ENCODE measurements around the gene ZC3H12C. TPM values are rescaled to one million over a fixed set of nuclear protein-coding genes. Genes with fewer than 3 reads are reported as not detected.

ZC3H12C gene
- total RNA-seq, 1 donor from 2014 or later: 14.8 TPM

DNA sequence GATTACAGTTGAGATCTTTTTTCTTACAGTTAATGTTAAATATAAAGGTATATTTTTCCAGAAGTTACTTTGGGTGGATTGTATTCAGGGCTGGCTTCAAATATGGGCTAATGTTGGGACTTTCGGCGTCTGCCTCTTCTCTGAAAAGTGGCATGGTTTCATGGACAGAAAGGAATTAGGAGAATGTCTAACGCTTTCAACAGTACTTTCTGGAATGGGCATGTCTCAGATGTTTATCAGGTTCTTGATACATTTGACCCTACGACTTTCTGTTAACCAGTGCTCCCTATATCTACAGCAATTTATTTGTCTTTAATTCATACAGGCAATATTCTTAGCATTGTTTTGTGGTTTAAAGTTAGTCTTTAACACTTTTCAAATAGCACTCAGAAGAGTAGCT is 33.7 kb downstream of the ZC3H12C start:
- H3K27ac ChIP-seq: no peak overlapping the region
- no peaks in the 10 kb centered on the region for H3K27me3 ChIP-seq
- intact Hi-C loops (cut with DNase I): no loop called here
- H3K4me1 ChIP-seq: no peaks in the 10 kb centered on the region
- no peaks in the 10 kb centered on the region for H3K9me3 ChIP-seq
- DNase-seq (no peak), ATAC-seq (peak; percentile 22)
- TF ChIP-seq, protein P1, sequence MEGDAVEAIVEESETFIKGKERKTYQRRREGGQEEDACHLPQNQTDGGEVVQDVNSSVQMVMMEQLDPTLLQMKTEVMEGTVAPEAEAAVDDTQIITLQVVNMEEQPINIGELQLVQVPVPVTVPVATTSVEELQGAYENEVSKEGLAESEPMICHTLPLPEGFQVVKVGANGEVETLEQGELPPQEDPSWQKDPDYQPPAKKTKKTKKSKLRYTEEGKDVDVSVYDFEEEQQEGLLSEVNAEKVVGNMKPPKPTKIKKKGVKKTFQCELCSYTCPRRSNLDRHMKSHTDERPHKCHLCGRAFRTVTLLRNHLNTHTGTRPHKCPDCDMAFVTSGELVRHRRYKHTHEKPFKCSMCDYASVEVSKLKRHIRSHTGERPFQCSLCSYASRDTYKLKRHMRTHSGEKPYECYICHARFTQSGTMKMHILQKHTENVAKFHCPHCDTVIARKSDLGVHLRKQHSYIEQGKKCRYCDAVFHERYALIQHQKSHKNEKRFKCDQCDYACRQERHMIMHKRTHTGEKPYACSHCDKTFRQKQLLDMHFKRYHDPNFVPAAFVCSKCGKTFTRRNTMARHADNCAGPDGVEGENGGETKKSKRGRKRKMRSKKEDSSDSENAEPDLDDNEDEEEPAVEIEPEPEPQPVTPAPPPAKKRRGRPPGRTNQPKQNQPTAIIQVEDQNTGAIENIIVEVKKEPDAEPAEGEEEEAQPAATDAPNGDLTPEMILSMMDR (IDR thresholded peaks at IDR 0.05): no peak
- no peaks in the 10 kb centered on the region for H3K36me3 ChIP-seq
- no peak overlapping the region for H3K4me3 ChIP-seq

DNA sequence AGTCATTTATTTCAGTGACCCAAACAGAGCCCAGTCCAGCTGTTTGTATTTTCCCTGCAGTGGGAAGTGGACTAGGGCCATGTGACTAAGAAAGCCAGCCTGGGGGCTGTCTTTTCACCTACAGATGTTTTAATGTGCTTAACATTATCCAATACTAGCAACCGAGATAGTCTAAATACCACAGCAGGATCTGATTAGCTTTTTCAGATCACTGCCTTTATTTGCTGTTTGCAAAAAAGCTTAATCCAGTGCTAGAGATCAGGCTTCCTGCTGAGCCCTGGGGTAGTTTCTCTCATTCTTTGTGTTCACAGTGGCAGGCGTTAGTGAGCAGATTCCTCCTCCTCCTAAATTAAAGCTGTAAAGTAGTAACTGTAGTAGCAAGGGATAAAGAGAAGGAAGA is 35.0 kb downstream of the ZC3H12C start:
- H3K4me3 ChIP-seq: no peak overlapping the region
- no peaks in the 10 kb centered on the region for H3K9me3 ChIP-seq
- no peaks in the 10 kb centered on the region for H3K27me3 ChIP-seq
- intact Hi-C loops (cut with DNase I): no loop called here
- TF ChIP-seq, protein P1 (IDR thresholded peaks at IDR 0.05): no peak
- DNase-seq (no peak), ATAC-seq (no peak)
- no peaks in the 10 kb centered on the region for H3K4me1 ChIP-seq
- H3K36me3 ChIP-seq: no peaks in the 10 kb centered on the region
- H3K27ac ChIP-seq: no peak overlapping the region

DNA sequence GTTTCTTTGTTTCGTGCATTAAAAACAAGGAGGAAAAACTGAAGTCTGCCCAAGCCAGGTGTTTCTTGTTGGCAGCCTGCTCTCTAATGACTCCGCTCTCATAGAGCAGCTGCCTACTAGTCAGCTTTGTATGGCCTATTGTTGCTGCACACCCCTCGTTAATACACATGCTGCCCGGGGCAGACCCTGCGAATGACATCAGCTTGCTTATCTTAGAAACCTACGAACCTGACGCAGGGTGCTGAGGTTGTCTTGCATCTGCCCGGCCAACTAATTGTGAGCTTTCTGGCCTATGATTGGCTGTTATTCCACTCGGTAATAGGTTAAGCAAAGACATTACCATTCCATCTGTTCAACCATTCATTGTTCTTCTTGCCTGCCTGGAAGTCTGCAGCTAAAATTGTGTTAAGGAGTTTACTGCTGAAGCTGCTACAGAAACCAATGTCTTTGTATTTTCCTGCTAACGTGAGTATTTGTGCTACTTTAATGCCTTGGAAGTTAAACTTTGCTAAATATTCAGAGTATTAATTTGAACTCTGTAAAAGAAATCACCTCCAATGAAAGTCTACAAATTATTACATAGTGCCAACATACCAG is 37.5 kb downstream of the ZC3H12C start:
- TF ChIP-seq, protein P1 (IDR thresholded peaks at IDR 0.05): no peak
- intact Hi-C loops (cut with DNase I): no loop called here
- ATAC-seq: no peak

DNA sequence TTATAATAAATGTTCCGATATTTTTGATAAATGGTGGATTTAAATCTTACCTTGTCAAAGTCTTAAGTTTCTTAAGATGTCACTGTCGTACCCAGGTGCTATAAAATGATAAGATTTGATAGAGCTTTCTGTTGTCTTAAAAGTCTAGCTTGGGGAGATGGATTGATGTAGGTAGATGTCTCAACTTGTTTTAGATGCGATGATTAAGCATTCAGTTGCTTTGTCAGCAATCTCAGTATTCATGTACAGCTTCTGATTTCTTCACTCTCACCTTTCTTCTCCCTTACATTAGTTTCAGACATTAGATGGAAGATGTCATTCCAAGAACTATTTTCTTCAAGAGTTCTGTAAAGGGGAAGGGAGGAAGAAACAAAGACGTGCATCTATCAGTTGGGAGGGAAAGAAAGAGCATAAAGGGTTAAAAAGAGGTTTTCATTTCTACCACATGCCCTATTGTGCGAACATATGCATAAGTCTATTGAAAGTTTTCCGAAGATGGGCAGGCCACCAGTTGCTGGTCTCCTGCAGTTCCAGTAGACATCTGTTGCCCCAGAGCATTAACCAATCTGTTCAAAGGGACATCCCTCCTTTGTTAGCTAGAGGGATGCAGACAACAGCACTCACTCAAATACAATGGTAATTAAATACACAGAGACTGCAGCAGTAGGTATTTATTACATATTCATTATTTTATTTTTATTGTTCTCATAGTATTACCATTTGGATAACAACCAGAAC is 38.4 kb downstream of the ZC3H12C start:
- ATAC-seq: no peak
- Histone ChIP-seq H3K27me3 (no peaks in the 10 kb centered on the region), H3K9me3 (no peaks in the 10 kb centered on the region), H3K36me3 (no peaks in the 10 kb centered on the region), H3K4me3 (no peak overlapping the region), H3K27ac (no peak overlapping the region), H3K4me1 (no peaks in the 10 kb centered on the region)
- no peak for DNase-seq
- TF ChIP-seq, protein P1 (IDR thresholded peaks at IDR 0.05): no peak
- intact Hi-C loops (cut with DNase I): no loop called here

More for the DNA sequence above, 37.5 kb downstream of the ZC3H12C start:
- Histone ChIP-seq H3K27ac (no peak overlapping the region), H3K27me3 (no peaks in the 10 kb centered on the region), H3K4me3 (no peak overlapping the region), H3K9me3 (no peaks in the 10 kb centered on the region), H3K4me1 (no peaks in the 10 kb centered on the region), H3K36me3 (no peaks in the 10 kb centered on the region)
- DNase-seq: no peak

DNA sequence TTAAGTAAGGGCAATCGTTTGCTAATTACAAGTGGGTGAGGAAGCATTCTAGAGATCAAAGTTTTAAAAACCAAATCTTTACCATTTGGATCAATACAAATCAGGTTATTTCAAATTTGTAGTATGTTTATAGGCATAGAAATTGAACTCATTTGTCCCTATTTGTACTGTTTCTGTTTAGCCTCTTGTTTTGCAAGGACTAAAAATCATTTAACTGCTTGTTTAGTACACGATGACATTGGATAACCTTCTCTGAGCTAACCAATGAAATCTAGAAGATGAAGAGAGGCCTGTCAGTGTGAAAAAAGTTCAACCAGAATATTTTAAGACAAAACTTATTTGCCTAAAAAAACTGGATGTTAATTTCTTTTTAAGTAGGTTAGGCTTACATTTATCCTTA is 40.0 kb downstream of the ZC3H12C start:
- Histone ChIP-seq H3K36me3 (no peaks in the 10 kb centered on the region), H3K27me3 (no peaks in the 10 kb centered on the region), H3K4me1 (no peaks in the 10 kb centered on the region), H3K27ac (no peak overlapping the region), H3K9me3 (no peaks in the 10 kb centered on the region), H3K4me3 (no peak overlapping the region)
- DNase-seq: no peak
- no peak for ATAC-seq
- TF ChIP-seq, protein P1 (IDR thresholded peaks at IDR 0.05): no peak
- intact Hi-C loops (cut with DNase I): no loop called here

Measured in upper lobe of right lung (tissue), 1 donor.